Fibroblast of skin of left biceps (primary cell): Measurements from ENCODE around the gene MT1E.
"Not testable (repeated sequence)": the region's sequence is repeated elsewhere in the genome, so short reads cannot be mapped to it uniquely, and the experiment has no call there.

Experiments used
- DNase-seq, 2 experiments: peaks; one replicate each; pipeline ENCODE4 v3.0.0-alpha.2; 2013; ENCODE audit warnings: low read depth in 2 of 2

Gene MT1E

DNA sequence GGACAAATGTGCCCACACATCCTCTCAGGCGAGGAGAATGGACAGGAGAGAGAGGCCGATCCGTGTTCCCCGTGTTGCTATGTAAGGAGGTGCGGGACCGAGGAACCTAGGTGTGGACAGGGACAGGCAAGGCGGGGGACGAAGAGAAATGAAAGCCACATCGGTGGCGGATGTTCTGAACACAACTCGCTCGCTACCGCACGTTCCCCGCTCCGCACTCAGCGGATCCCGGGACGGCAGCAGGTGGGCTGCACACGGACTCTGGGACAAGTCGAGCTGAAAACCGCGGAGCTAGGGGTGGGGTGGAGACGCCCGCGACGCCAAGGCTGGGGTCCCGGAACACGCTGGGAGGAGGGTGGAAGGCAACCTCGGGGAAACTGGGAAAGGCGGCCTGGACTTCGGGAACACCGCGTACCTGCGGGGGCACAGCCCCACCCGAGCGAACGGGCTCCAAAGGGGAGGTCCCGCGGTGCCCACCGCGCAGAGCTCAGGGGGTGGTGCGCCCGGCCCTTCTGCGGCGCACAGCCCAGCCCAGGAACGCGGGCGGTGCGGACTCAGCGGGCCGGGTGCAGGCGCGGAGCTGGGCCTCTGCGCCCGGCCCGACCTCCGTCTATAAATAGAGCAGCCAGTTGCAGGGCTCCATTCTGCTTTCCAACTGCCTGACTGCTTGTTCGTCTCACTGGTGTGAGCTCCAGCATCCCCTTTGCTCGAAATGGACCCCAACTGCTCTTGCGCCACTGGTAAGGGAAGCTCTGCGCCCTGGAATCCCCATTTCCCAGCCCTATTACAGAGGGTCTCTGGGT is at the start of gene MT1E:
Gene MT1E (plus strand): TSS at position 642 of the 803 bp plus-strand sequence. CDS start 71 bp downstream, at position 713.
- DNase-seq: peak; percentile 50 to 58

DNA sequence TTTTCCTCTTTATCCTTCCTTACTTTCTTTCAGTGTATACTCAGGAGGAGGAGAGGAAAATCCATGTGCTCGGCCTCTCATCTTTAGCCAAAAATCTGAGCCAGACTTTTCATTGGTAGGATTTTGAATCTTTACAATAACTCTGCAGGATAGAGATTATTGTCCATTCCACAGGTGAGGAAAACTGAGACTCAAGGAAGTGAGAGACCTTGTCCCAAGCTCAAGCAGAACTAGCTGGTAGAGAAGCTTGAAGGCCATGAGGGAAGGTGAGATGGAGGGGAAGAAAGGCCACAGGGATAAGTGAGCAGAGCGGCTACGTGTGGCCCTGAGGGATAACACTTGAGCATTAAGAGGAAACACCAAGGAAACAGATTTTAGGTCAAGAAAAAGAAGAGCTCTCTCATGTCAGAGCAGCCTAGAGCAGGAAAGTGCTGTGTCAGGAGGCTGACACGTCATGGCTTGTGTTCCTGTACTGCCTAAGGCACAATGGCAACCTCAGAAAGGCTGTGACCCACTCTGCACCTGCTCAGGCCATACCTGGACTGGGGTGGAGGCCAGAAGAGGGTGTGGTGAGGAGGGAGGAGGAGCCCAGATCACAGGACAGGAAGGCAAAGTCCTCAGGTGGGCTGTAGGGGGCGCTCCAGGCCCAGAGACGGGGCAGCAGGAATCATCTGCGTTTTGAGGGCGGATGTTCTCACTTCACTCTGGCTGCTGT is 48.8 kb upstream of the MT1E start:
- DNase-seq: peak in 1 of 2 experiments; percentile 4

DNA sequence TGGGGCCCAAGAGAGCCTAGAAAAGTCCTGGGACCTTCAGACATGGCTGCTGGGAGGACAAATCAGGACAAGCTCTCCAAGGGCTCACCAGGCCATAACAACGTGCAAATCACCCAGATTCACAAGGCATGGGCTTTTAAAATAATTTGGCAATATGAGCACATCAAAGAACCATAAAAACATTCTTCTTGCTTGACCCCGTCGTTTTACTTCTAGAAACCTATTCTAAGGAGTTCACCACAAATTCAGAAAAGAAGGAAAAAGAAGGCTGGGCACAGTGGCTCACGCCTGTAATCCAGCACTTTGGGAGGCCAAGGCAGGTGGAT is 48.3 kb upstream of the MT1E start:
- DNase-seq: no peak

DNA sequence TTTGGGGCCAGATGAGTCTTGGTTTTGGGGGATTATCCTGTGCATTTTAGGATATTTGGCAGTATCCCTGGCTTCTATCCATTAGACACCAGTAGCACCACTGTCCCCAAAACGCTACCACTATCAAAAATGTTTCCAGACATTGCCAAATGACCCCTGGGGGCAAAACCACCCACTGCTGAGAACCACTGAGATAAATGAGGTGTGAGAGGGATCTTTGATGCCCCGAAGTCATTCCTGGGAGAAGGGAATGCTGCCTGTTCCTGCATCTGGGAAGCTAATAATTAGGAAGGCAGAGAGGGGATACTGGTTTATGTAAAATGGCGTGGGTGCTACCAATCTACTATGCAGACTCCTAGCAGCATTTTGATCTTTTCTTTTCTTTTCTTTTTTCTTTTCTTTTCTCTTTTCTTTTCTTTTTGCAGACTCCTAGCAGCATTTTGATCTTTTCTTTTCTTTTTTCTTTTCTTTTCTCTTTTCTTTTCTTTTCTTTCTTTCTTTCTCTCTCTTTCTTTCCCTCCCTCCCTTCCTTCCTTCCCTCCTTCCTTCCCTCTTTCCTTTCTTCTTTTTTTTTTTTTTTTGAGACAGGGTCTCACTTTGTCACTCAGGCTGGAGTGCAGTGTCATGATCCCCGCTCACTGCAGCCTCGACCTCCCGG is 45.1 kb upstream of the MT1E start:
- DNase-seq: no peak

DNA sequence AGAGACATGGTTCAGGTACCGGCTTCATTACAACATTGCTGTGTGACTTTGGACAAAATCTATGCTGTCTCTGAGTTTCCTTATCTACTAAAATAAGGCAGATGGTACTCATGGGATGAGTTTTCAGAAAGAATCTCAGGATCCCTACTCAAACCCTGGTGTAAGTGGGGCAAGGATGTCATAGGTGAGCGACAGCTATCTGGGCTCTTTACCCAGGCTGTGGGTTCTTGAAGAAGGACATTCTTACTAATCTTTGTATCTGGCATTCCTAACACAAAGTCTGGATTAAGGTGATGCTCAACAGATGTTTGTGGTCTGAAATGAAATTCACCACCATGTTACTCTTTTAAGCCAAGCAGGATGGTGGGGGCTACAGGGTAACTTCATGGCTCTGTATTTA is 42.7 kb upstream of the MT1E start:
- DNase-seq: not testable (repeated sequence)

DNA sequence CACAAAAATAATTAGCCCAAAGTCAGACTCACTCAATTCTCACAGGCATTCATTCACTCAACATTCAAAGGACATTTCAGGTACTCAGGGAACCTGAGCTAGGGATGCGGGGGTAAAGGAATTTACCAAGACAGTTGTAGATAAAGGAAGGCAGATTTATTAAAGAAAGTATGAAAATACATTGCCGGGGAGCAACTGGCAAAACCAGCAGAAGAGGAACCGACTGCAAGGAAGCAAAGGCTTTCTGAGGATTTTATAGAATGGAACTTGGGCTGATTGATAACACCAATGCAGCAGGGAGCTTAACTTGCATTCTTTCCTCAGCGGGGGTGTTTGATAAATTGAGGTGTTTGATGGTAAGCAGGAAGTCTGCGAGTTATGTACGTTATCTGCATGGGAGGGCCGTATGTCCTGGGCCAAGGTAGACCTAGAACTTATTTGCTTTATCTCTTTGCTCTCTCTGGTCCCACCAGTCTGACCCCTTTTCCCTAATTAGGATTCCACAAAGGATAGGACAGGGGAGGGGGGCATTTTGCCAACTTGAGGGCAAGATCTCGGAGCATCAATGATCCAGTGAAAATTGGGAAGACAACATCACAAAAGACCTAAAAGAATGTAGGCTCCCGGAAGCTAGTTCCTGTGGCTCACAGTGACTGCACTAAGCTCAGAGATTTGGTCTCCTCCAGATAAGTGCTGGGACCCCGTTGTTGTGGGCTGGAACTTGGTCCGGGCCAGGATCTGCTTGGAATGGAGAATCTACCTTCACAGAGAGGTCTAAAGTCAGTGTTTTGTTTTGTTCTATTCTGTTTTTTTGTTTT is 42.0 kb upstream of the MT1E start:
- no peak for DNase-seq

DNA sequence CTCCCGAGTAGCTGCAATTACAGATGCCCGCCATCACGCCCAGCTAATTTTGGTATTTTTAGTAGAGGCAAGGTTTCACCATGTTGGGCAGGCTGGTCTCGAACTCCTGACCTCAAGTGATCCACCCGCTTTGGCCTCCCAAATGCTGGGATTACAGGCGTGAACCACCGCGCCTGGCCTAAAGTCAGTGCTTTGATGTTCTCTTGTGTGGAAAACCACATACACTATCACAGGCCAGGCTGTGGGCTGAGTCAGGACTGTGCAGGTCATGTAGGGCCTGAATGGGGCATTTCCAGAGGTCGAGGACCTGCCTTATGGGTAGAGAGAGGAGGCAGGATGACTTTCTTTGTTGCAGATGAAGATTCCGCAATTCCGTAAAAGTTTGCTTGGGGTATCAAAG is 41.3 kb upstream of the MT1E start:
- no peak for DNase-seq

DNA sequence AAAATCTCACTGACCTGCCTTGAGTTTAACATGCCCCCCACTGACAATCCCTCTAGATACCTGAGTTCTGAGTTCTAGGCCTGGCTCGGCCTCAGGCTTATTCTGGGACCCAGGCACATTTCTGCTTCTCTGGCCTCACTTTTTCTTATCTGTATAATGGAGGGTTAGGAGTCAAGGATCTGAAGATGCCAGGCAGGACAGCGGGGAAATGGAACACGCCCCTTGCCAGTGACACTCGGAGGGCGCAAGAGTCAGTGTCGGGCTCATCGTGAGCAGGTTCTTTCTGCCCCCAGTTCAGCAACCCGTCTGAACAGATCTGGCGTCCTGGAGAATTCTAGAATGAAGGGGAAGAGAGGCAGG is 36.8 kb upstream of the MT1E start:
- no peak for DNase-seq

DNA sequence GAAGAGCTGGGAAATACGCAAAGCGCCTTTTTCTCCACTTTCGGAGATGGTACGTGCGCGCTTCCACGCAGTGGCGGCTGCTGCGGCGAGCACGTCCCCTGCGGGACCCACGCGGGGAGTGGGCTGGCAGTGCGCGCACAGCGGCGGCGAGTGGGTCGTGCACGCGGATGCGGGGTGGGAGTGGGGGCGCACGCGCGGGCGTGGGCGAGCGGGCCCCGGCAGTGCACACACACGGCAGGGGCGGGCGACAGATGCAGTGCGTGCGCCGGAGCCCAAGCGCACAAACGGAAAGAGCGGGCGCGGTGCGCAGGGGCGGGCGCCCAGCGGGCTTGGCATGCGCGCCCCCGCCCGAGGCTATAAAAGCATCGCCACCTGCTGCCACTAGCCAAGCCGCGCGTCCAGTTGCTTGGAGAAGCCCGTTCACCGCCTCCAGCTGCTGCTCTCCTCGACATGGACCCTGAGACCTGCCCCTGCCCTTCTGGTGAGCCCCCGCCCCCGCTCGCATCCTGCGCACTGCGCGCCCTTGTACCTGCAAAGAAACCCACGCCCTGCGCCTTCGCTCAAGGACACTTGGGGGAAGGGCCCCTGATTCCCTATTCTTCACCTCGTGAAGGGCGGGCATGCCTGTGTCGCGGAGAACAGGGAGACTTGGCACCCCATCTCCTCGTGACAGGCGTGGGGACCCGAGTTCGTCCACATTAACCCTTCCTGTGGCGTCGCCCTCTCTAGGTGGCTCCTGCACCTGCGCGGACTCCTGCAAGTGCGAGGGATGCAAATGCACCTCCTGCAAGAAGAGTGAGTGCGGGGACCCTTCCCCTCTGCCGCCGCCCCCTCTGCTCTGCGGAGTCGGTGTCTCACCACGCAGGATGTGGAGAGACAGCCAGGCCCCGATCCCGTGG is 36.2 kb upstream of the MT1E start, which contains the start of gene MT3:
Gene MT3 (plus strand): TSS at position 388 of the 899 bp plus-strand sequence. CDS start 63 bp downstream, at position 451.
- DNase-seq: no peak

DNA sequence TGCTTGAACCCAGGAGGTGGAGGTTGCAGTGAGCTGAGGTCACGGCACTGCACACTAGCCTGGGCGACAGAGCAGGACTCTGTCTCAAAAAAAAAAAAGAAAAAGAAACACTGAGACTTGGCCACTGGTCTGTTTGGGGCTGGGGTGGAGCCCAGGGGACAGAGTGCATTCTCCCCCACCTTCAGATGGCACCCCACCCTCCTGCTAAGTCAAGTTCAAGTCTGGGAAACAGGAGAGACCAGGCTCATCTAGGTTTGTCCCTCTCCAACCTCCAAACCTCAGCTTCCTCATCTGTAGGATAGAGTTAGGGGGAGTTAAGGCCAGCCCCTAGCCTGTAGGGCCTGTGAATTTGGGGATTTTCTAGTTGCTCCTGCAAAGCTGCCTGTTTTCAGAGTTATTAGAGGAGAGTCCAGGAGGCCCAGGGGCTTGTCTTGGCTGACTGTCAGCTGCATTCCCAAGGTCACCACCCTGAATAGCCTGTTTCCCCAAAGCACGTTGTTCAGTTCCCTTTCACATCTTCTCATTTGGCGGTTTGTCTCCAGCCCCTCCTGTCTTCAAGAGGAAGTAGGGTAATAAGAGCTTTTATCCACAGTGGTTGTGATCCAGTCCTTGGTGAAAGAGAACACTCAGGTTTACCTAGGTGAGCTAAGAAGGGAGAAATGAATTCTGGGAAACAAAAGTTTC is 34.1 kb upstream of the MT1E start:
- DNase-seq: no peak

DNA sequence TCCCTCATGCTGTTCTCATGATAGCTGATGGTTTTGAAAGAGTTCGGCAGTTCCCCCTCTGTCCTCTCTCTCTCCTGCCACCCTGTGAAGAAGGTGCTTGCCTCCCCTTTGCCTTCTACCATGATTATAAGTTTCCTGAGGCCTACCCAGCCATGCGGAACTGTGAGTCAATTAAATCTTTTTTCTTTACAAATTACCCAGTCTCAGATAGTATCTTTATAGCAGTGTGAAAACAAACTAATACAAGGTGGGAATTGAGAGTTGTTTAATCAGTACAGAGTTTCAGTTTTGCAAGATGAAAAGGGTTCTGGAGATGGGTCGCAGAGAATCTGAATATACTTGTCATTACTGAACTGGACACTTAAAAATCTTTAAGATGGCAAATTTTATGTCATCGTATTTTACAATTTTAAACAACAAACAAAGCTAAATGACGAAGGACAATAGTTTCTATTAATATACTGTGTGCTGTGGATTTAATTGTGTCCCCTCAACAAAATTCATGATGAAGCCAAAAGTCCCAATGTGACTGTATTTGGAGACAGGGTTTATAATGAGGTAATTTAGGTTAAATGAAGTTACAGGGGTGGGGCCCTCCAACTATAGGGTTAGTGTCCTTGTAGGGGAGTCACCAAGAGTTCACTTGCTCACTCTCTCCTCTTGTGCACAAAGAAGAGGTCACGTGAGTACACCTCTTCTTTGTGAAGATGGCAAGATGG is 31.8 kb upstream of the MT1E start:
- no peak for DNase-seq

DNA sequence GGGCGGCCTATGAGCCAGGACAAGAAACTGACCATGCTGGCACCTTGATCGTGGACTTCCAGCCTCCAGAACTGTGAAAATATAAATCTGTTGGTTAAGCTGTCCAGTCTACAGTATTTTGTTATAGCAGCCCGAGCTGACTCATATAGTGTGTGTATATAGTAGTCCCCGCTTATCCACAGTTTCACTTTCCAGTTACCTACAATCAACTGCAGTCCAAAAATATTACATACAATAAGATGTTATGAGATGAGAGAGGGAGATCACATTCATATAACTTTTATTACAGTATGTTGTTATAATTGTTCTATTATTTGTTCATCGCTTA is 31.3 kb upstream of the MT1E start:
- DNase-seq: no peak

DNA sequence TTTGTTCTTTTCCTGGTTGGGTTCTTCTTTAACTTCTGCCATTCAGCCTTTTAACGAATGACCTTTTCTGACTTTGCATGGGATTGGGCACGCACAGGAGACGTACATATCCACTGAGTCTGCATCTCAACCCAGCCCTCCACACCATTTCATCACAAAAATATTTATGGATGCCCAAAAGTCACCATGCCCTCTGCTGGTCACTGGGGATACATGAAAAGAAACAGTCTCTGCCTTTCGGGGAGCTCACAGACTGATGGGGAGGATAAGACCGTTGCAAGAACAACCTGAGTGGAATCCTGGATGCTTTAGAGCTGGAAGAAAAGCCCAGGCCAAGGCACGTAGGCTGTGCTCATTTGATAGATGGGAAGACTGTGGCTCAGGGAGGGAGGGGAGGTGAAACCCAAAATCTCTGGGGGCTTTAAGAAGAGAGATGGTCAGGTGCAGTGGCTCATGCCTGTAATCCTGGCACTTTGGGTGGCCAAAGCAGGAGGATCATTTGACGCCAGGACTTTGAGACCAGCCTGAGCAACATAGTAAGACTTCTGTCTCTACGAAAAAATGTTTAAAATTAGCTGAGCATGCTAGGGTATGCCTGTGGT is 25.1 kb upstream of the MT1E start:
- no peak for DNase-seq

DNA sequence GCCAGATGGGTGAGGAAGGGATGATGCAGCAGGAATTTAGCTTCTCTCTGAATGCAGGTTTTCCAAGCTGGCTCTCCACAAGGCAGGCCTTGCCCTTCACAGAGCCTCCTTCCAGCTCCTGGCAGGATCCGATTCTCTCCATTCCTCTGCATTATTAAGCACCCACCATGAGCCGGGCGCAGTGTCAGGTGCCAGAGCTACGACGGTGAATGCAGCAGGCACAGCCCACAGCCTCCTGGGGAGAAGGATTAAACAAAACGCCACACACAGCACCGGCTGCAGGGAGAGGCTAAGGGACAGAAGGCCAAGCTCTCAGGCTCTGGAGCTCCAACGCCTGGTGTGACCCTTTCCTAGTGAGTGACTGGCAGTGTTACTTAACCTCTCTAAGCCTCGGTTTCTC is 24.3 kb upstream of the MT1E start:
- DNase-seq: no peak

DNA sequence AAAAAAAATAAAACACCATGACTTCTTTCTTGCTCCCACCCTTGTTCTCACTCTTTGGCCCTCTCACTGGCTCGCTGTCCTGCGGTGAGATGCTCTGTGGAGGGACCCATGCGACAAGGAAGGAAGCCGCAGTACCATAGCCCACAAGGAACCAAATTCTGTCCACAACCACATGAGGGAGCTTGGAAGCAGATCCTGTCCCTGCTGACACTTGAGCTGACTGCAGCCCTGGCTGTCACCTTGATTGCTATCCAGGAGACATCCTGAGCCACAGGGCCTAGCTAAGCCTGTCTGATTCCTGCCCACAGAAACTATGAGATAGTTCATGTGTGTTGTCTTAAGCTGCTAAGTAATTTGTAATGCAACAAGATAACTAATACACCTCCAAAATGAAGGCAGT is 22.0 kb upstream of the MT1E start:
- no peak for DNase-seq

DNA sequence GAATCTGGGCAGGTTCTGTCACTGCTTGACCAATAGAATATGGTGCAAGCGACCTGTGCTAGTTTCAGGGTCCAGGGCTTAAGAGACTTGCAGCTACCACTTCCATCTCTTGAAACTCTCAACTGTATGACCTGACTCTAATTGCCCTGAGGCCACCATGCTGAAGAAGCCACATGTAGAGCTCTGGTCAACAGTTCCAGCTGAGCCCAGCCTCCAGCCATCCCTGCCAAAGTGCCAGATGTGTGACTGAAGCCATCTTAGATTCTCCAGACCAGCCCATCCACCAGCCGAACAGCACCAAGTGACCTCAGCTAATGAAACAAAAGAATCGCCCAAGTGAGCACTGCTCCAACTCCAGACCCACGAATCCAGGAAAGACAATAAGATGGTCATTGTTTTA is 20.6 kb upstream of the MT1E start:
- no peak for DNase-seq

DNA sequence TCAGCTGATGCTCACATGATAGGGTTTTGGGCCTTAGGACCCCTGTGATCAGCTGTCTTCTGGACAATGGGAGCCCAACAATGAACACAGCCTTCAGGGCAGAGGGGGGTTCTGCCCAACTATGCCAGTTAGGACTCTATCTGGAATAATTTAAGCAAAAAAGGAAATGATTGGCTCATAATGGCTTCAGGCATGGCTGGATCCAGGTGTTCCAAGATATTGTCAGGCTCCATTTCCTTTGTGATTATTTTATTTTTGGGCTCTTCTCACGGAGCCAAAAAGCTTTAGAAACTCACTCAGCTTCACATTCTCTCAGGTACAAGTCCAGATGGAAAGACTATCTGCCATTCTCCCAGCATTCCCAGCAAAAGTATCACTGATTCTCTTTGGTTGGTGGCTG is 20.1 kb upstream of the MT1E start:
- no peak for DNase-seq

DNA sequence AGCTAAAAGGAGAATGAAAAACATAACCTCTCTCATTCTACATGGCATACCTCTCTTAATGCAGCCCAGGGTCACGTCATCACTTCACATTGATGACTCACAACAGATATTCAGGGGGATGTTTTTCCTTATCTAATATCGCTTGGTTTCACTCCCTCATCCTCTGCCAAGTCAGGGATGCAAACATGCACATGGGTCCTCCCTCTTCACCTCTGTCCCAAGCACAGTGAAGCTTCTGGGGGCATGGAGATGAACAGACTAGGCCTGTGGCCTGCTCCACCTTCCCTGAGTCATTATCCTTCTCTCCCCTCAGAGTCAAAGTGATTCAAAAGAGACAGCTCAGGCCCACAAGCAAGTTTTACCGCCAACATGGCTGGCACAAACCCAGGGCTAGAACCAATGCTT is 19.5 kb upstream of the MT1E start:
- no peak for DNase-seq

DNA sequence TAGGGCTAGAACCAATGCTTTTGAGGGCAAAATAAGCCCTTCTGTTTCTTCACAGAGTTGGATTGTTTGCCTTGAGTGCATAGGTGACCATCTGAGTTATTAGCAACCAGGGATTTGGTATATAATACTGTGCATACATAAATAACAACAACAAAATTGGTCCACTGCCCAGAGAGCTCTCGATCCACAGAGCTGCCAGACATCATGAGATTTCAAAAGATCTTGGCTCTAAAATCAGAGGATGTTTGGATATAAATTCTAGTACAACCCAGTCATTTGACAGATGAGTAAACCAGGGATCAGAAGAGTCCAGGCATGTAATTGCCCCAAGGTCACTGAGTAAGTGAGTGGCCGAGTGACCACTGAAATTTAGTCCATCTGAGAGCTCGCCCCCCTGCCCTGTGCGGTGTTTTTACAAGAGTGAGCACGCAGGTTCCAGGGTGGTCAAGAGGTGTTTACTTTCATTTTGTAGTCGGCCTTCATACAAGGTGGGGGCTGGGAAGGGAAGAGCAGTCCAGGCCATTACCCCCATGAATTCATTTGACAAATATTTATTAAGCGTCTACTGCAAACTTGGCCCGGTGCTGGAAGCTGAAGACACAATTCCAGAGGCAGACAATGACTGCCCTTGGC is 19.0 kb upstream of the MT1E start:
- DNase-seq: no peak
